GM19397 (cell line): Measurements from ENCODE around the gene PLEKHF1.
"Not testable (repeated sequence)": the region's sequence is repeated elsewhere in the genome, so short reads cannot be mapped to it uniquely, and the experiment has no call there.

Experiments
- ATAC-seq: cut with Tn5 transposase; IDR thresholded peaks from one replicate; pipeline ENCODE4 v1.9.1; 2021; ENCODE audit warnings: mild to moderate bottlenecking, moderate library complexity; ENCODE audit not compliant: unreplicated experiment

Gene PLEKHF1

GRCh38 chr19:29663861-29664752, 1.2 kb upstream of the PLEKHF1 start:
- no peak for ATAC-seq

GRCh38 chr19:29664753-29665214, 477 bp upstream of the PLEKHF1 start:
- ATAC-seq = no peak

GRCh38 chr19:29665826-29666577, 741 bp downstream of the PLEKHF1 start:
- ATAC-seq = no peak

GRCh38 chr19:29666578-29667386, 1.5 kb downstream of the PLEKHF1 start:
- ATAC-seq = no peak

- ATAC-seq = no peak
Observed at GRCh38 chr19:29667387-29667783, 2.1 kb downstream of the PLEKHF1 start.

- ATAC-seq = no peak
Observed at GRCh38 chr19:29667901-29668341, 2.7 kb downstream of the PLEKHF1 start.

- no peak for ATAC-seq
Observed at GRCh38 chr19:29668746-29669609, 3.7 kb downstream of the PLEKHF1 start.

- no peak for ATAC-seq
Observed at GRCh38 chr19:29670255-29670654, 5.0 kb downstream of the PLEKHF1 start.

- not testable (repeated sequence) for ATAC-seq
Observed at GRCh38 chr19:29671026-29671392, 5.7 kb downstream of the PLEKHF1 start.

- ATAC-seq = peak; percentile 81
Observed at GRCh38 chr19:29671393-29672160, 6.3 kb downstream of the PLEKHF1 start.

- no peak for ATAC-seq
Observed at GRCh38 chr19:29672319-29672932, 7.2 kb downstream of the PLEKHF1 start.

GRCh38 chr19:29672933-29673336, 7.7 kb downstream of the PLEKHF1 start:
- ATAC-seq = peak; percentile 35

GRCh38 chr19:29673451-29674371, 8.4 kb downstream of the PLEKHF1 start:
- ATAC-seq = no peak

GRCh38 chr19:29674374-29675119, 9.3 kb downstream of the PLEKHF1 start:
- no peak for ATAC-seq

GRCh38 chr19:29675120-29675649, 9.9 kb downstream of the PLEKHF1 start:
- no peak for ATAC-seq

- no peak for ATAC-seq
Observed at GRCh38 chr19:29675650-29676186, 10.5 kb downstream of the PLEKHF1 start.

- no peak for ATAC-seq
Observed at GRCh38 chr19:29676586-29676985, 11.3 kb downstream of the PLEKHF1 start.
